ENCODE data around the gene ZNF579.

GRCh38 chr19:55605637-55606470, 25.2 kb upstream of the ZNF579 start, which contains the start of gene ZNF865:
- TF ChIP-seq NRF1 (IDR thresholded peaks at IDR 0.05; ENCODE audit: low read depth, low read length) (no peak), SRF (IDR thresholded peaks at IDR 0.05; ENCODE audit: low read depth, low read length) (no peak), CTCF (IDR thresholded peaks at IDR 0.05; ENCODE audit: control extremely low read depth in 1 of 3, insufficient read depth in 1 of 3, low read depth in 1 of 3, low read length in 3 of 3) (peak; percentile 68 to 80 (median 73)), CEBPB (IDR thresholded peaks at IDR 0.05; ENCODE audit: low read depth, low read length) (no peak), POLR2A (IDR thresholded peaks at IDR 0.05; ENCODE audit: control extremely low read depth in 1 of 2, low read depth in 2 of 2, low read length in 2 of 2) (no peak; a peak in 1 of 3 replicates), RXRA (IDR thresholded peaks at IDR 0.05; ENCODE audit: insufficient read depth, low read depth, low read length) (no peak)

All from H1 (cell line).